Sigmoid colon (tissue), 4 donors: ENCODE data around the gene SAMHD1.

Source experiments
- CTCF ChIP-seq, 4 experiments: fragments of 450-650 bp in 3 of 4; fragments of 200-600 bp in 1 of 4; IDR thresholded peaks; one replicate each; pipeline ENCODE4 v1.5.1; 2016 to 2019; ENCODE audit warnings: antibody characterized with exemption in 4 of 4, mild to moderate bottlenecking in 3 of 4, moderate library complexity in 2 of 4
- EP300 ChIP-seq, 4 donors: sonication (generic); formaldehyde crosslinking; IDR thresholded peaks; one replicate each; pipeline ENCODE4 v1.6.1; 2017; ENCODE audit warnings: antibody characterized with exemption in 4 of 4
- POLR2A ChIP-seq, 2 donors: fragments of 450-650 bp; IDR thresholded peaks; one replicate each; pipeline ENCODE4 v1.6.1; 2016; ENCODE audit warnings: antibody characterized with exemption in 2 of 2, mild to moderate bottlenecking in 2 of 2, moderate library complexity in 2 of 2

DNA sequence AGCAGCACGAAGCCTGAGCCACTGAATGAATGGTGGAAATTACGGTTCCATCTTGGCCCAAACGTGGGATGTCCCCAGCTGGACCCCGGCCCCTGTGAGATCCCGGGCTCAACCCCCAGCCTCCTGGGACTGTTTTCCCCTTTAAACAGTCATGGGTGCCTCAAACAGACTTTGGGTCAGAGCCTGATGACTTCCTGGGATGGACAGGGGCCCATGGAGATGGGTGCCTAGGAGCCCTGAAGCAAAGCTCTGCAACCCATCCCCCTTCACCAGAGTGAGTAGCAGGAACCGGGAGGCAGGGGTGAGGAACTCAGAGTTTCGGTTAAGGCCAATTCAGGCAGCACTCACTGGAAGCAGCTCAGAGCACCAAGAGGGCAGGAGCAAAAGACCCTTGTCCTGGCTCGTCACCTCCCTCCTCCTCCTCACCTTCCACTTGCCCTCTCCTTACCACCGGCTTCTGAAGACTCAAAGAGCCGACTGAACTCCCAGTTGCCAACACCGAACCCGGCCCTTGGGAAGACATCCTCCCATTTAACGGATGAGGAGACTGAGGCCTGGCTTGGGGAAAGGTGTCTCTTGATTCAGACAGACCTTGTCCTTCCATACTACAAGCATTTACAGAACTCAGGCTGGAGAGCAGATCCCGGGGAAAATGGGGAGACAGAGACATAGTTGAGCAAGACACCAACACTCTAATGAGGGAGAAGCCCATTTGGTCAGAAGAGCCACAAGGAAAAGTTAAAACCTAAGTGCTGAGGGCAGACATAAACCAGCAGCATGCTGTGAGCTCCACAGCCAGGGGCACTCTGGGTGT is 90.5 kb downstream of the SAMHD1 start:
- TF ChIP-seq EP300 (IDR thresholded peaks at IDR 0.05) (no peak), CTCF (IDR thresholded peaks at IDR 0.05) (no peak), POLR2A (IDR thresholded peaks at IDR 0.05) (no peak)
